Measurements from ENCODE around the gene SPACA4. TPM values are rescaled to one million over a fixed set of nuclear protein-coding genes. Genes with fewer than 3 reads are reported as not detected.
A peak's percentile ranks its signal among the peaks of the same experiment; 100 is the strongest.

SPACA4 gene
- polyA plus RNA-seq, 2 of the 4 experiments (the other 2 are of a cell fraction): 0.08 to 0.12 TPM

- peak overlapping the region; percentile 97 to 100 for H3K27ac ChIP-seq
- FAIRE-seq (no peak), ATAC-seq (no peak), DNase-seq (ENCODE audit: low read depth in 1 of 2, low spot score in 1 of 2) (peak in 1 of 2 experiments; percentile 72)
- no peak for TF ChIP-seq JUNB (IDR thresholded peaks at IDR 0.05)
- no peak for TF ChIP-seq HOXB5 (CRISPR knock-in tag; IDR thresholded peaks at IDR 0.05)
- no peak for TF ChIP-seq EHF (CRISPR knock-in tag; IDR thresholded peaks at IDR 0.05)
- TF ChIP-seq MAFK (IDR thresholded peaks at IDR 0.05; ENCODE audit: partially characterized antibody): peak; percentile 95
- peak; percentile 64 to 79 for TF ChIP-seq RAD21 (conservative IDR thresholded peaks at IDR 0.05 in 1 of 2, IDR thresholded peaks at IDR 0.05 in 1 of 2)
- TF ChIP-seq FOXS1 (CRISPR knock-in tag; IDR thresholded peaks at IDR 0.05): no peak
- TF ChIP-seq, protein P1, sequence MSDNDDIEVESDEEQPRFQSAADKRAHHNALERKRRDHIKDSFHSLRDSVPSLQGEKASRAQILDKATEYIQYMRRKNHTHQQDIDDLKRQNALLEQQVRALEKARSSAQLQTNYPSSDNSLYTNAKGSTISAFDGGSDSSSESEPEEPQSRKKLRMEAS (IDR thresholded peaks at IDR 0.05): no peak; the same call in 1 of the 2 replicates
- peak; percentile 89 for TF ChIP-seq HDAC2 (IDR thresholded peaks at IDR 0.05)
- TF ChIP-seq RNF2 (IDR thresholded peaks at IDR 0.05; ENCODE audit: borderline replicate concordance, low read depth): no peak
- TF ChIP-seq BHLHE40 (IDR thresholded peaks at IDR 0.05; ENCODE audit: low read depth, low read length): no peak
- peak in 1 of 2 experiments; percentile 36; a peak in 1 of 5 replicates for TF ChIP-seq JUN (IDR thresholded peaks at IDR 0.05)
- TF ChIP-seq RARB (CRISPR knock-in tag; IDR thresholded peaks at IDR 0.05): no peak
- no peak for TF ChIP-seq ZSCAN20 (CRISPR knock-in tag; IDR thresholded peaks at IDR 0.05)
- TF ChIP-seq CHD4 (IDR thresholded peaks at IDR 0.05; ENCODE audit: borderline replicate concordance): peak; percentile 88; the same call in 1 of the 2 replicates
- TF ChIP-seq CTCF (IDR thresholded peaks at IDR 0.05): peak; percentile 45
- TF ChIP-seq ELK1 (IDR thresholded peaks at IDR 0.05; ENCODE audit: low read depth, low read length): no peak
- no peak for TF ChIP-seq CHD2 (IDR thresholded peaks at IDR 0.05; ENCODE audit: low read length, partially characterized antibody)
- TF ChIP-seq POLR2A (IDR thresholded peaks at IDR 0.05; ENCODE audit: low read length): no peak
- peak; percentile 87; the same call in 1 of the 2 replicates for TF ChIP-seq RCOR1 (IDR thresholded peaks at IDR 0.05; ENCODE audit: low read depth, low read length)
- no peak for TF ChIP-seq RFX5 (IDR thresholded peaks at IDR 0.05)
- TF ChIP-seq SMC3 (IDR thresholded peaks at IDR 0.05): peak; percentile 70
- TF ChIP-seq FOSB (CRISPR knock-in tag; IDR thresholded peaks at IDR 0.05): no peak
- TF ChIP-seq USF2 (IDR thresholded peaks at IDR 0.05): no peak
- no peak for TF ChIP-seq ESRRA (IDR thresholded peaks at IDR 0.05; ENCODE audit: borderline replicate concordance, low read length)
- no peak for TF ChIP-seq MYC (IDR thresholded peaks at IDR 0.05; ENCODE audit: borderline replicate concordance, low read length)
- no peak for TF ChIP-seq NR3C1 (IDR thresholded peaks at IDR 0.05)
- TF ChIP-seq REST (IDR thresholded peaks at IDR 0.05): no peak
- TF ChIP-seq KDM1A (IDR thresholded peaks at IDR 0.05; ENCODE audit: low read depth): peak; percentile 96; the same call in 1 of the 2 replicates
- no peak for TF ChIP-seq HEYL (CRISPR knock-in tag; IDR thresholded peaks at IDR 0.05)
- TF ChIP-seq, protein P2, sequence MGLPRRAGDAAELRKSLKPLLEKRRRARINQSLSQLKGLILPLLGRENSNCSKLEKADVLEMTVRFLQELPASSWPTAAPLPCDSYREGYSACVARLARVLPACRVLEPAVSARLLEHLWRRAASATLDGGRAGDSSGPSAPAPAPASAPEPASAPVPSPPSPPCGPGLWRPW (IDR thresholded peaks at IDR 0.05): no peak
- no peak for TF ChIP-seq POLR2AphosphoS2 (conservative IDR thresholded peaks at IDR 0.05; ENCODE audit: low read length)
- TF ChIP-seq NFE2L2 (conservative IDR thresholded peaks at IDR 0.05; ENCODE audit: low read length): no peak
- TF ChIP-seq CEBPB (IDR thresholded peaks at IDR 0.05): no peak
- no peak overlapping the region for H3K4me2 ChIP-seq
- ChIA-PET CTCF (interaction anchor here (0.6 to 14.9 kb wide), 16 partner anchors 8 to 1010 kb away, joined by 3 to 100 read pairs (median 5); no protein-coding TSS in a partner anchor), POLR2A (interaction anchor here (2.7 kb wide), 1 partner anchor 8 kb away, joined by 17 read pairs; no protein-coding TSS in a partner anchor)
- no peak overlapping the region for H3K4me3 ChIP-seq
- no peaks in the 10 kb centered on the region for H3K9me3 ChIP-seq
- 85% methylated on average over 6 of the region's 6 CpGs for WGBS (ENCODE audit: missing lambda C conversion rate)
- H3K4me1 ChIP-seq: peaks cover 70% of the 10 kb centered on the region
Measured at GRCh38 chr19:48560095-48560530, 46.4 kb upstream of the SPACA4 start.

Measured in A549 (cell line).